22Rv1 (cell line): ENCODE results near the gene TARP.

ENCODE experiments used
- ZFX ChIP-seq: fragments of 450-650 bp; IDR thresholded peaks from 2 replicates; pipeline ENCODE4 v1.6.1; 2017; ENCODE audit warnings: antibody characterized with exemption, borderline replicate concordance
- TF ChIP-seq, protein P1 (sequence below): fragments of 450-650 bp; IDR thresholded peaks from 2 replicates; pipeline ENCODE4 v1.5.1; 2017; ENCODE audit warnings: mild to moderate bottlenecking

GRCh38 chr7:38291117-38291647 lies 17.7 kb upstream of the TARP start:
- TF ChIP-seq, protein P1, sequence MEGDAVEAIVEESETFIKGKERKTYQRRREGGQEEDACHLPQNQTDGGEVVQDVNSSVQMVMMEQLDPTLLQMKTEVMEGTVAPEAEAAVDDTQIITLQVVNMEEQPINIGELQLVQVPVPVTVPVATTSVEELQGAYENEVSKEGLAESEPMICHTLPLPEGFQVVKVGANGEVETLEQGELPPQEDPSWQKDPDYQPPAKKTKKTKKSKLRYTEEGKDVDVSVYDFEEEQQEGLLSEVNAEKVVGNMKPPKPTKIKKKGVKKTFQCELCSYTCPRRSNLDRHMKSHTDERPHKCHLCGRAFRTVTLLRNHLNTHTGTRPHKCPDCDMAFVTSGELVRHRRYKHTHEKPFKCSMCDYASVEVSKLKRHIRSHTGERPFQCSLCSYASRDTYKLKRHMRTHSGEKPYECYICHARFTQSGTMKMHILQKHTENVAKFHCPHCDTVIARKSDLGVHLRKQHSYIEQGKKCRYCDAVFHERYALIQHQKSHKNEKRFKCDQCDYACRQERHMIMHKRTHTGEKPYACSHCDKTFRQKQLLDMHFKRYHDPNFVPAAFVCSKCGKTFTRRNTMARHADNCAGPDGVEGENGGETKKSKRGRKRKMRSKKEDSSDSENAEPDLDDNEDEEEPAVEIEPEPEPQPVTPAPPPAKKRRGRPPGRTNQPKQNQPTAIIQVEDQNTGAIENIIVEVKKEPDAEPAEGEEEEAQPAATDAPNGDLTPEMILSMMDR = peak; percentile 20; the same call in 1 of the 2 replicates
- TF ChIP-seq ZFX = no peak
